ENCODE data around the gene PPP1R36.
"Not testable (repeated sequence)": the region's sequence is repeated elsewhere in the genome, so short reads cannot be mapped to it uniquely, and the experiment has no call there.

The PPP1R36 gene

DNA sequence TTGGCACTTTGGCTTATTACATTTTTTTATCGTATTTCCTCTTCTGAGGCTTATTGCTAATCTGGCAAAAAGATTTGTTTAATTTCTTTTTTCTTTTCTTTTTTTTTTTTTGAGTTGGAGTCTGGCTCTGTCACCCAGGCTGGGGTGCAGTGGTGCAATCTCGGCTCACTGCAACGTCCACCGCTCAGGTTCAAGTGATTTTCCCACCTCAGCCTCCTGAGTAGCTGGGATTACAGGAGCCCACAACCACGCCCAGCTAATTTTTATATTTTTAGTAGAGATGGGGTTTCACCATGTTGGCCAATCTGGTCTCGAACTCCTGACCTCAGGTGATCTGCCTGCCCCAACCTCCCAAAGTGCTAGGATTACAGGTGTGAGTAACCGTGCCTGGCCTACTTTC is 19.9 kb downstream of the PPP1R36 start:
- not testable (repeated sequence) for DNase-seq

DNA sequence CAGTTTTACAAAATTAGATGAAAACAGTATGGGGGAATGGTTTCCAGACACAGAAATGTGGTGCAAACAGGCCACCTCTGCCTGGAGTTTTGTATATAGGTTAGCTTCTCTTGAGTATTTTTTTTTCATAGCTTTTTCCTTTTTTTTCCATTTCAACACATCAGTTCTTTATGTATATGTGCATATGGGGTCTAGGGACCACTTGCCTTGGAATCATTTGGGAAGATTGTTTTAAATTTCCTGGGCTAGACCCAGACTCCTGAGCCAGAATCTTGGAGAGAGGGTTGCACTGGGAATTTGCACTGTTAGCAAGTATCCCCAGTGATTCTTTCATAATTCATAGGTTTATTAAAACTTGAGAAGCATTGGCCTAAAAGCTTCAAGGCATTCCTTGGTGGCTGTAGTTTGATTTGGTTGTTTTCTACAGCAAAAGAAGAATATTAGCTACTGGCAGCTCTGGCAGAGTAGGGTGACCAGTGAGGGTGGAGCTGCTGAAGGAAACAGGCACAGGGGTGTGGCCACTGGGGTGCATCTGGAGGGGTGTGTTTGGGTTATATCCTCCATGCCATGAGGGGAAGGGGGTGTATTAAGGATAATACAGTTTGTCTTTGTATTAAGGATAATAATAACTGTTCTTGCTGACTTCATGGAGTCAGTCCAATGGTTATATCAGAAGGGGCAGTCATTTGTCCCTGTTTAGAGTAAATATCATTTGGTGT is 22.8 kb downstream of the PPP1R36 start:
- DNase-seq, result no peak

DNA sequence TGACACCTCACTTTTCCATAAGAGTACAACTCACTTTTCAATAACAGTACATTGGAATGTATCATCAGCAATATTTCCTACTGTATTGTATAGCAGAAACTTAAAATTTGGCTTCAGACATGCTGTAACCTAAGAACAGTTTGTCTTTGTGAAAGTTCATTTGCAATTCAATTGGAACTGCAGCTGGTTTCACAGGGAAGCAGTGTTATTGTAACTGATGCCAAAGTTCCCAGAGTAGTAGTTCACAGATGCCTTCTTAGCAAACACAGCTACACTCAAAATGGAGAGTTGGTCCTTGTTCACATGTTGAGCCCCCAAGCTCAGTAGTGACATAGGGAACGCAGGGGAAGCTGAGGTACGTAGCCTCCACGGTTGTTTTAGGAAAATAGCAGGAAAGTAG is 23.3 kb downstream of the PPP1R36 start:
- no peak for DNase-seq

DNA sequence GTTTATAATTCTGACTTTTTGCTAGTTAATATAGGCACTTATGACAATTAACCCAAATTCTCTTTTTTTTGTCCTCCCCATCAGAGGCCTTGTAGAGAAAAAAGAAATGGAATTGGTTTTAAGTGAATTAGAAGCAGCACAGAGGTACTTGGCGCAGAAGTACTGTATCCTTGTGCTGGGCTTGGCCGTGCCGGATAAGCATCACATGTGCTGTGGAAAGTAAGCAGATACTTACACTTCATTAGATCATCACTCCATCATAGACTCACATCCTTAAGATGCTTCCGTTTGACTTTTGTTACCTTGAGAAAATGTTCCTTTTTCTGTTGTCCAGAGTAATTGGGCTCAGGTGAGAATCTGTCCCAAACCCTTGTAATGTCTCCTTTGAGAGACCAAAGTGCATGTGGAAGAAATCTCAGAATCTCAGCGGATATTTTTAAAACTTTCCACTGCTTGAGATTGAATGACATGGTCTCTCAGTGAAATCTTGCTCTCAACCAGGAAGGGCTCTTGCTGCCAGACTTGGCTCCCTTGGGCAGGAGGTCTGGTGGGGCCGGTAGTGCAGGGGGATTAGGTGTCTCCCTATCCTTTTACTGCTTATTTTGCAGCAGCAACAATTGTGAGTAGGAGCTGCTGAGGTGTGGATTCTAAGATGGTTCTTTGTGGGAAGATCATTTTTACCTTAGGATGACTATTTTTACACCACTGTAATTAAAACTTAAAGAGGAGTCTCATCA is 24.8 kb downstream of the PPP1R36 start:
- no peak for DNase-seq

DNA sequence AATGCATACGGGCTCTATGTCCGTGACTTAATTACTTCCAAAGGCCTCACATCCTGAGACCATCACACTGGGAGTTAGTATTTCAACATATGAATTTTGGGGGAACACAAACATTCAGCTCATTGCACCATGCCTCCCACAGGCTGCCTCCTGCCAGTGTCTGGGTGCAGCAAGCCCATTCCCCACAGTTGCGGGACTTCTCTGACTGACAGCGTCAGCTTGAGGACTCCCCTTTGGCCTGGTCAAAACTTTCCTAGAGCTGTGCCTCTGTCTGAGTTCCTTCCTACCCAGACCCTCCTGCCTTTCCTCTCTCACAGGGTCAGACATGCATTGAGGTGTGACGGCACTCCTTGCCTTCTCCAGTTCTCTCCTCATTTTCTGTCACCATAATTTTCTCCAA is 27.4 kb downstream of the PPP1R36 start:
- DNase-seq, result no peak

DNA sequence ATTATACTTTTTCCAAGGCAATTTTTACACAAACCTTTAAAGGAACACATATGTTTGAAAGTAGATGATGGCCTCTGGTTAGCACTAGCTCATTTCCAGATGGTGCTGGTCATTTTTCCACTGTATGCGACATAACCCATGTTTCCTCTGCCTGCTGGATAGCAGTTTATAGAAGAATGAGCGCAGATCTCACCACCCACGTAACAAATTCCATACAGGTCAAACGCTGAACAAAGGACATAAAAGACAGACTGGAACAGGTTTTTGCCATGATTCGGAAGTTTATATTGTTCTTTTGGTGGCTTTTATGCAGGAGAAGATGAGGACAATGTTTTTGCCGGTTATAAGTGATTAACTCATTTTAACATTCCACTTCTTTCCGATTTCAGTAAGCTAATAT is 30.7 kb downstream of the PPP1R36 start:
- no peak for DNase-seq

DNA sequence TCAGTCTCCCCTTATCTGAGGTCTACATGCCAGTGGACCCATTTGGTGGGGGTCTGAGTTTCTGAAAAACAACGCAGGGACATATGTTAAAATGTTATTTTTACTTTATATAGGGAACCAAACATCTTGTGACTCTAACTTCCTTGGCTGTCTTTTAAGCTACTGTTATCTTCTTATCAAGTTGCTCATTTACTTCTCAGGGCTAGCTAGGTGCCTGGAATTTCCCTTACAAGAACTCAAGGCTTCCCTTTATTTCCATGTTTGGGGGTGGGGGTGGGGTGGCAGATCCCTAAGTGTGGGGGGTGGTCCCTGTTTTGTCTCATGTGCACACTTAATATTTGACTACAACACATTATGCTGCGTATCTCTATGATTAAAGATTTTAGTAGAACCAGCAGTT is 31.6 kb downstream of the PPP1R36 start:
- DNase-seq, result no peak

DNA sequence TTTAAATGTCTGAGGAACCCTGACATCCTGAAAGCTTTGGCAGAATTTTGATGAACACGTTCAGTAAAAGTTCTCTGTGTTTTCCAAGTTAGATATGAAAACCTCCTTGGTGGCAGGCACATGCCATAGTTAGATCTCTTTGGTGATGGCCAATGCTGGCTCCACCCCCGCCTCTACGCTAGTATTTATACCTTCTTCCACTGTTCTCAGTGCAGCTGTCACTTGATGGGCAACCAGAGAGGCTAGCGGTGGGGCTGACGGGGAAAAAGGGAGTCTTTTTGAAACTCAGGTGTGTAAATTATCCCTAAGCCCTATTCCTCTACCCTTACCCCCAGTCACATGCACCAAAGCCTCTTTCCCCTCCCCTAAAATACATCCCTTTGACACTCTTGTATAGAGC is 32.1 kb downstream of the PPP1R36 start:
- DNase-seq, result no peak

DNA sequence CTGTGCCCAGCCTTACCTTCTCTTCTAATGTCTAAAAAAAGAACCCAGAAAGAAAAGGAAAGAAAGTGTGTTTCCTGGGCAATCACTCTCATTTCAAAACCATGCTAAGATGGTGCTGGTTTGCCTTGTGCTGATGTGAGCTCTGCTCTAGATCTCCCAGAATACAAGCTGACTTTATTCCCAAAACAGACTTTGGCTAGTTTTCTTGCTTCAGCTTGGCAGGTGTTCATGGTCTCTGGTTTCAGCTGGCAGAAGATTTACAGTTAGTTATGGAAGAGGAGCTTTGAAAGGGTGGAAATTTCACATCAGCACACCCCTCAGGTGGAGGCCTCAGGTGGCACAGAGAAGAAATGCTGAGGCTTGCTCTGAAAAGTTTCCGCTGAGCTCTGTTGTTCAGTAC is 34.4 kb downstream of the PPP1R36 start:
- no peak for DNase-seq

DNA sequence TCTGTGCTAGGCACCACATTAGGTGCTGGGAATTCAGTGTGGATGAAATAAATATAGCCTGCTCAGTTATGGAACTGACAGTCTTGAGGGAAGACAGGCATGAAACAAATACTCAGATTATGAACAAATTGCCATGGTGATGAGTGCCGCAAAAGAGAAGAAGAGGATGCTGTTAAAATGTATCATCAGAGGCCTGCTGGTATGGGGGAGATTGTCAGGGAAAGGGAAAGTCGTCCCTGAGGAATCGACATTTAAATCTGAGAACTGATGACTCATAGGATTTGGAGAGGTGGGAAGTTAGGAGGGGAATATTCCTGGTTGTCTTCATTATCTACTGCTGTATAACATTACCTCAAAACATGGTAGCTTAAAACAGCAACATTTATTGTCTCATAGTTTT is 42.0 kb downstream of the PPP1R36 start:
- no peak for DNase-seq

DNA sequence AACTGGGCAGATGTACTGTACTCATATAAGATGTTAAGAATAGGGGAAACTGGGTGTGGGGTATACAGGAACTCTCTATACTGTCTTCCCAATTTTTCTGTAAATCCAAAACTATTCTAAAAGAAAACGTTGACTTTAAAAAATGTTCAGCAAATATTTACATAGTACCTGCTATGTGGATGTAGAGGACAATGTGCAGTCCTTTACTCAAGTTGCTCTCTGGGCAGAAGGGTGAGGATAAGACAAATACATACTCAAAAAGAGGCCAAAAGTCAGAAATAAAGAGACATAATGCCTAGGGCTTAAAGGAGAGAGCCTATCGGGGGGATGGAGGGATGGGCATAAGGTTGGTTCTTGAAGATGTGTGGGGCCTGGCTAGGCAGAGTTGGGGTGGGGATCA is 44.7 kb downstream of the PPP1R36 start:
- no peak for DNase-seq

DNA sequence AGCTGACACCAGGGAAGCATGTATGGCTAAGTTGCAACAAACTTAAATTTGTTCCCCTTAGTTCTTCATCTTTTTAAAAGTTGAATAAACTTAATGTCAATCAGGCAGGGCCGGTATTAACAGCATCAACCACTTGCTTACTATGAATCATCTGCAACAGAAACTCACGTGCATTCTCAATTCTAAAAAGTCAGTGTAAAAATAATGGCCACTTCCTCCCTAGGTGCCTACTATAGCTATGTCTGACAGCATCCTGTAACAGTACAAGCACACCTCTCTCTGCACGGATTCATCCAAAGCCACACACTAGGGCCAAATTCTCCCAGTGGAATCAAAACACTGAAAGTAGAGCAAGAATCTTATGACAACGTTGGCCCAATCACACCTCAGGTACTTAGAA is 48.6 kb downstream of the PPP1R36 start:
- DNase-seq, result no peak

DNA sequence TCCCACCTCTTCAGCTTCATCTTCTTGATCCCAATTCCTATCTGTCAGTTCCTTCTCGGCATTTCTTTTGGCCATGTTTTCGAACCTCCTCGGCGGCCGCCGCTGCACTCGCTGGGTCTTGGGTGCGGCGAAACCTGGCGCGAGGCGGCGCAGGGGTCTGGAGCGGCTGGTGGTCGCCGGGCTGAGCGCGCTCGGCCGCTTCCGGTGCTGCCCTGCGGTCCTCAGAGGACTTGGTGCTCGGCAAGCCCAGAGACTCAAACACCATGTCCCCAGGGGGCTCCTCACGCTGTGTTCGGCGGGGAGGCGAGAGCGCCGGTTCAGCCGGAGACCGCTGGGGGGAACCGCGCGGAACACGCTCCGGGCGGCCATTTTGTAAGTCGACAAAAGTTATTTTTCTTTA is 51.8 kb downstream of the PPP1R36 start:
- DNase-seq, result no peak

DNA sequence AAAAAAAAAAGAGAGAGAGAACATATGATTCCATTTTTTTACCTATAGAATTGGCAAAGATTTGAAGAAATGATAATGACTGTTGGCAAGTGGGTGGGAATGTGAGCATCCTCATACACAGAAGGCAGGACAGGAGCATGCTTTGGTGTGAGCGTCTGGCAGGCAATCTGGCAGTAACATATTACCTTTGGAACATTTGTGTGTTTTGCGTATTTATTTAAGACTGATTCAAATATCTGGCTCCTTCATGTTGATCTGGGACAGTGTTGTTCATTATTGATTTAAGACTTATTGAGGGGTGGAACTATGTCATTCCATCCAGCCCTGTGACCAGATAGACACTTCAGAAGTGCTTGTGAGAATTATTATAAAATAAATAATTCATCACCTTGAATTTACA is 53.1 kb downstream of the PPP1R36 start:
- DNase-seq, result no peak

DNA sequence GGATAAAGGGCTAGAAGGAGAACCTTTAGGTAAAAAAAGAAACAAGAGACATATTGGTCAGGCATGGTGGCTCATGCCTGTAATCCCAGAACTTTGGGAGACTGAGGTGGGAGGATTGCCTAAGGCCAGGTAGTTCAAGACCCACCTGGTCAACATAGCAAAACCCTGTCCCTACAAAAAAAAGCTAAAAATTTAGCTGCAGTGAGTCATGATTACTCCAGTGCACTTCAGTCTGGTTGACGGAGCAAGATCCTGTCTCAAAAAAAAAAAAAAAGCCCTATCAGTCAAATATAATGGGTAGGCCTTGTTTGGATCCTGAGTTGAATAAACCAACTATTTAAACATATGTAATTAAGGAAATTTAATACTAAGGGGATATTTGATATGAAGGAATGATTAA is 54.2 kb downstream of the PPP1R36 start:
- DNase-seq, result no peak

DNA sequence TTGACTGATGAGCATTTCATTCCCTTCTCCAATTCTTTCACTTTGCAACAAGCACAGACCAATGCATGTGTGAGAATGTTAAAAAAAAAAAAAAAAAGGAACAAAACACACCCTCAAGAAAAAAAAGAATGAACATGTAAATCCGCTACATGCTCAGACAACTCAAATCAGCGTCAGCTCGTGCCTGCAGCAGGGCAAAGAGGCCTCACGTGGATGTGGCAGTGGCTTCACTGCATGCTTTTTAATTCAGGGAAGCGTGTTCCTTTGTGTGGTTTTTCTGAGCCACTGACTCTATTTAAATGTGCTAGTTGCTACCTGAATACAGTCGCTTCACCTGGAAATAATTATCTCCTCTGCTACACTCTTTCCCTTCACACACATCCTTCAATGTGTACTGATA is 55.1 kb downstream of the PPP1R36 start:
- DNase-seq, result no peak

DNA sequence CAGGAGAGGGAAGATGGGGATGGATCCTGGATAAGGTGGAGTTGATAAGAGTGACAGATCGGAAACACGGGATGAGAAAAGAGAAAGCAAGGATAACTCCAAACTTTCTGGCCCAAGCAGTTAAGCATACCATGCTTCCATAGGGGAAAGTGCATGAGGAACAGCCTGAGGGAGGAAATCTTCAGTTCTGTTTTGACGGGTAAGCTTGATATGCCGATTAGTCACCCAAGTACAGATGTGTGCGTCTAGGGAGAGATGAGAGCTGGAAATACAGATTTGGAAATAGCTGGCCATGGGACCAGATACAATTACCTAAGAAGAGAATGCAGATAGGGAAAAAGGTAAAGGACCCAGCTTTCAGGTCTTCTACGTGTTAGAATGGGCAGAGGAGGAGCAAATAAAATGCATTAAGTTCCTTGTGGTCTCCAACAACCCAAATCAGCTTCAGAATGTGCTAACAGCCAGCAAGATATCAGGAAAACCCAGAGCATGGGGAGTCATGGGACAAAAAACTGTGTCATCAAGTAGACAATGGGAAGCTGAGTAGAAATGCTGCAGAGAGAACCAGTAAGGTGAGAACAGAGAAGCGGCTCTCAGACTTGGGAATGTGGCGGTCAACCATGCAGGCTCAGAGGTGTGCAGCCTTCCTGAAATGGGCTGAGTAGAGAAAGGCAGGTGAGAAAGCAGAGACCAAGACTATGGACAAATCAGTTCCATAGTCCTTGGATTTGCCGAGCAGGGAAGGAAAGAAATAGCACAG is 56.3 kb downstream of the PPP1R36 start:
- no peak for DNase-seq

DNA sequence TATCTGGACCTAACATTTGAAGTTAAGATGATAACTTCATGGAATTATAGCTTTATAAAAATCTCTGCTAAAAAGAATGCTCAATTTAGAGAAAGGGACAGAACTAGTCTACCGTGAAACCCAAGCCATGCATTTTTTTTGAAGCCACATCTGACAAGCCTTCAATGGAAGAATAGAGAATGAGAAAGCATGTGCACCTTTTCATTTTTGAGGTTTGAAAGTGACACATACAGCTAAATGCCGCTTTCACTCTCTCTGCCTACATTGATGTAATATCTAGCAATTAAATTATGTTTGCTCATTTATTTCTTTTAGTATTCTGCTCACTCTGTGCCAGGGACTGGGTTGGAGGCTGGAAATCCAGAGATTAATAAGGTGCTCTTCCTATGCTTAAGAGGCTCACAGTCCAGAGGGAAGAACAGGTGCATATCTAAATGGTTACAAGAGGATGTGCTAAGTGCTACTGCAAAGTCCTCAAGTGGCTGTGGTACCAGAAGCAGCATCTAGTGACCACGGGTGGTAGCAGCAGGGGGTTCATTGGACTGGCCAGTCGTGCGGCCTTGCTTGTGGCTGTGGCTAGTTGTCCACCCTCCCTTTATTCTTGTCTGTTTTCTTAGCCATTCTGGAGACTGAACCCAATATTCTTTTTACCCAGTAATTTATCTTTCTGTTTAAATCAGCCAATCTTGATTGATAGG is 60.4 kb downstream of the PPP1R36 start:
- no peak for DNase-seq

DNA sequence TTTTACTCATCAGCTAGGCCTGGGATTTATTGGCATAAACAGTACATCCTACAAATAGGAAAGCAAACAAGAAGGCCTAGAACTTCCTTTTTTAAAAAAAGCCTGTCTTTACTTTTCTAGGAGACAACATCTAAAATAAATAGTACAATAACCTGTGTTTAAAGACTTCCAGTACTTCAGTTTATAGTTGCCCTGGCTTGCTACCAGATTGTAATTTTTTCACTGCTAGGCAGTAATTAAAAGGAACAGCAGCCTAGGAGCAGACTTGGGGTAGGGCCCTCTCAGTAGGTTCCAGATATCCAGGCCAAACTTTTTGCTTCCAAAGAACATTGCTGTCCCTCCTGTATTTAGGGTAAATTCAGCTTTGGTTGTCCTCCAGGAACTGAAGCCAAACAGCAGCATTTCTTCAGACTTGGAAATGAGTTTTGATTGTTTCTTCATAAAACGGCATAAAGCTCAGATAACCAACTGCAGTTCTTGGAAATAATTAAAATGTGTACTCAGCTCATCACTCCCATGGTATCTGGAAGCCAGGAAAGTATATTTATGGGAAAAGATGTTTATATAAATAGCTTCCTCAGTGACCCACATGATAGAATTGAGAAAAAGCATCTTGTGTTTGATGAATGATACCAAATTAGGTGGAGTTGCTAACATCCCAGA is 61.7 kb downstream of the PPP1R36 start:
- no peak for DNase-seq

DNA sequence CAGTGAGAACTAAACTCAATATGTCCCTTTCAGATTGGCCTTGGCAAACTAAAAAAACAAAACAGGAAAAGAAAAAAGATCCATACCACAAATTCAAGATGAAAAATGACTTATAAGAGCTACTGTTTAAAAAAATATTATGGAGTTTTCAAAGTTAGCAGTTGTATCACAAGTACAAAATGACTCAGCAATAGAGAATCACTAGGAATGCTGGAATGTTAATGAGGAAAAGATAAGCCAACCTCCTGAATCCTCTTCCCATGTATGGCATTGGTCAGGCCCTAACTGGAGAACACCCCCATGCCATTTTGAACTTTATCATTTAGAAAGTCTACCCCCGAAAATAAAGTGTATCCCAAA is 62.2 kb downstream of the PPP1R36 start:
- DNase-seq, result no peak

DNA sequence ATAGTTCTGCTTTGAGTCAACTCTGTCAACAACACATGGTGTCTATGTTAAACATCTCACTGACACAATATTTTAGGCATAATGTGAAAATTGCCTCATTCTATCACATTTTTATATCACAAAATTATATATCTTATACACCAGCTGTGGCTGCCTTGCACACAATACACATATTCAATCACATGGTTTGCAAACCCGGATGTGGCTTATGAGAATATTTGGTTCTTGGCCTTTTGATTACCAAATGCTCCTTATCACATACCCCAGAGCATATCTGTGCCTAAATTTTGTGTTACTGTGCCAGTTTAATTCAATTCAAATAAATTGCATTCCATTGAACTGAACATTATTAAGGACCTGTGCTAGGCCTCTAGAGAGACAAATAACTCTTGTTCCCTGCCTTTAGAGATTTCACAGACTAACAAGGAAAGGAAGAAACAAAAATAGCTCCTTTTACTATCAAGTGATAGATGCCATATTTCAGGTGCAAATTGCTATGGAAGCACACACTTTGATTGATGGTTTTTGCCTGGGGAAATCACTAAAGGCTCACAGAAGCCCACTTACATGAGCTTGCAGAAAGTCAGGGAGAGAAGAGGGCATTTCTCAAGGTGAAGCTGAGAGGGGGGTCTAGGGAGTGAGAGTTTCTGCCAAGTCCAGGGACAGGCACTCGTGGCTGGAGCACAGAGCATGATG is 63.4 kb downstream of the PPP1R36 start:
- no peak for DNase-seq

DNA sequence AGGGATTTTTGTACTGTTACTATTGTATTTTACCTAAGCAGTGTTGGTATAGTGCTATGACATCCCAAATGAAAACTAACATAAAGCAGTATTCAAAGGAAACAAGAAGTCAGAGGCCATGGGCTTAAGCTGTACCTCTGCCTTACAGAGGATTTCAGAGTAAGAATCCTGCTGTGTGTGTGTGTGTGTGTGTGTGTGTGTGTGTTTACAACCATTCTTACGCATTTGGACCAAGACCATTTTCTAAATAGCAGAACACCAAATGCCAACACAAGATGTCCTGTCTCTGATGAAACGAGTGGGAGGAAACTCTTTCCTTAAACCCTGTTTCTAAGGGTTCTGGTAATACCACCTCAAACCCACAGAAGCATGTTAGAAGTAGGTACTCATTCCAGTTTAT is 64.4 kb downstream of the PPP1R36 start:
- DNase-seq, result no peak

Measured in effector CD8-positive, alpha-beta T cell (primary cell).